GM12865 (cell line): ENCODE results near the gene LHFPL6.

Experiments used
- DNase-seq: peaks from one replicate; pipeline ENCODE4 v3.0.0; 2010; ENCODE audit warnings: low read depth
- H3K4me3 ChIP-seq: 2 replicates; pipeline ENCODE4 v1.5.1; 2011; ENCODE audit warnings: mild to moderate bottlenecking, low read depth, low read length, control low read depth
- TF ChIP-seq, protein P1 (sequence below): IDR thresholded peaks from 2 replicates; pipeline ENCODE4 v1.5.1; 2011; ENCODE audit warnings: low read length, control low read depth, low read depth, inconsistent platforms; ENCODE audit not compliant: insufficient read depth; ENCODE audit errors: missing control alignments

Gene LHFPL6

GRCh38 chr13:39547108-39547507, 55.9 kb downstream of the LHFPL6 start:
- TF ChIP-seq, protein P1, sequence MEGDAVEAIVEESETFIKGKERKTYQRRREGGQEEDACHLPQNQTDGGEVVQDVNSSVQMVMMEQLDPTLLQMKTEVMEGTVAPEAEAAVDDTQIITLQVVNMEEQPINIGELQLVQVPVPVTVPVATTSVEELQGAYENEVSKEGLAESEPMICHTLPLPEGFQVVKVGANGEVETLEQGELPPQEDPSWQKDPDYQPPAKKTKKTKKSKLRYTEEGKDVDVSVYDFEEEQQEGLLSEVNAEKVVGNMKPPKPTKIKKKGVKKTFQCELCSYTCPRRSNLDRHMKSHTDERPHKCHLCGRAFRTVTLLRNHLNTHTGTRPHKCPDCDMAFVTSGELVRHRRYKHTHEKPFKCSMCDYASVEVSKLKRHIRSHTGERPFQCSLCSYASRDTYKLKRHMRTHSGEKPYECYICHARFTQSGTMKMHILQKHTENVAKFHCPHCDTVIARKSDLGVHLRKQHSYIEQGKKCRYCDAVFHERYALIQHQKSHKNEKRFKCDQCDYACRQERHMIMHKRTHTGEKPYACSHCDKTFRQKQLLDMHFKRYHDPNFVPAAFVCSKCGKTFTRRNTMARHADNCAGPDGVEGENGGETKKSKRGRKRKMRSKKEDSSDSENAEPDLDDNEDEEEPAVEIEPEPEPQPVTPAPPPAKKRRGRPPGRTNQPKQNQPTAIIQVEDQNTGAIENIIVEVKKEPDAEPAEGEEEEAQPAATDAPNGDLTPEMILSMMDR: no peak
- no peak for DNase-seq
- H3K4me3 ChIP-seq: no peak overlapping the region

DNA sequence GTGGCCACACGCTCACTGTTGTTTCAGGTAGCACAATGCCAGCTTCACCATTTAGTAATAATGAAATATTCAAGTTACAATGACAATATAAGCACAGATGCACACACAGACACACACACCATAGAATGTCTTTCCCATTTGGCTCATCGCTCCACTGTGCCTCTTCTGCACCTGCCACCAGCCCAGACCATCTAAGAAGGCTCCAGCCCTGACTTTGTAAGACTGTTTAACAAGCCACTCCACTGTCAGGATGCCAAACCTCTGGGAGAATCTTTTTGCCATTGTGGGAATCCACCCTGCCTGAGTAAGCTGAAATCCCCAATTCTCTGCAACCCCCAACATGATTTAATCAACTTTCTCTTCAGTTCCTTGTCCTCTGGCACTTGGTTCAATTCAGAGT, 60.6 kb downstream of the LHFPL6 start:
- TF ChIP-seq, protein P1: no peak
- no peak overlapping the region for H3K4me3 ChIP-seq
- no peak for DNase-seq

- no peak for DNase-seq
Observed at GRCh38 chr13:39540929-39541605, 61.9 kb downstream of the LHFPL6 start.

DNA sequence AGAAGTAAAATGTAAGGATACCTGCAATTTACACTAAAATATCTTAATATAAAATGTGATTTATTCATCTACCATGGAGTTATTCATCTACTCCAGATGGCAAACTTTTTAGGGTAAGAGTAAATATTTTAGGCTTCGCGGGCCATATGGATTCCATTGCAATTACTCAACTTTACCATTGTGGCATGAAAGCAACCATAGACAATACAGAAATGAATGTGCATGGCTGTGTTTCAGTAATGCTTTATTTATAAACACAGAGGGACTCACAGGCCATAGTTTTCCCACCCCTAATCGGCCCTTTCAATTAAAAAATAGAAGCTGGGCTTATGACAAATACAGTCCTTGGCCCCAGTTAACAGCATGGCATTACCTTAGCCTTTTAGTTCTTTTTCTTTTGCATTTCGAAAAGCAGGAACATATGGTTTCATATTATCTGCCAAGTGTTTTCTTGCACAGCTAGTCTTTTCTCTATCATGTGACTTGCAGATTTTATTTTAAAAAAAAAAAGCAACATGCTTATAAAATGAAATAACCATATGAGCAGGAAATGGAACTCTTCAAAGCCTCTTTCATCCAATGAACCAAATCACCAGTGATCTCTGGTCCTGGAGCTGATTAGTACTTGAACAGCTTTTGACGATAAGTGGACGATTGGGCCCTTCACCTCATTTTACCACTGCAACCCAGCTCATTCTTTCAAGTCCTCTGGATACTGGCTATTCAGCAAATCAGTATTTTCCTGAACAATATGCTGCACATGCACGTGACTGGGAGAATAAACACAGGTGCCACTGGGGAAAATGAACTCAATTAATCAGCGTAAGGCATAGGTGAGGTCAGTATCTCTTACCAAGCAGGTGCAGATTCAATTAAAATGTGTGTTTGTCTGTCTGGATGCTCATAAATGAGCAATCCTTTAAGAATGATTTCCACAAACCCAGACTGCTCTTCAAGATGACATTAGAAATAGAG, 63.9 kb downstream of the LHFPL6 start:
- DNase-seq: no peak
- no peak overlapping the region for H3K4me3 ChIP-seq
- TF ChIP-seq, protein P1: no peak

More at GRCh38 chr13:39540929-39541605, 61.9 kb downstream of the LHFPL6 start:
- TF ChIP-seq, protein P1: no peak
- H3K4me3 ChIP-seq: no peak overlapping the region

DNA sequence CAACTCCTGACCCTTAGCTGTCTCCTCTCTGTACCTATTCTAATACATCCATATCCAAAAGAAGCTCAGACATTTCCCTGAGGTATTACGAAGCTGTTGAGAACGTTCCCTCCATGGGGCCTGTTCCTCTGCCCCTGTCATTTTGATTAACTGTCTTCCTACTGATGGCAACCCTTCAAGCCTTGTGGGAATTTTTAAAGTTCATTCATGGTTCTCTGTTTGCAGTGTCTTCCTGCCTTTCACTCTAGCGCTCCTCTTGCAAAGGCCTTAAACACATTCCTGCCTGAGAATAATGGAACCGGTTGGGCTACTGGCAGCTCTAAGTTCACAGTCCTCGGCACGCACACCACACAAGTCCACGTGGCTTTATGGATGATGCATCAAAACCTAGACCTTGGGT, 66.1 kb downstream of the LHFPL6 start:
- TF ChIP-seq, protein P1: no peak
- no peak overlapping the region for H3K4me3 ChIP-seq
- DNase-seq: no peak

DNA sequence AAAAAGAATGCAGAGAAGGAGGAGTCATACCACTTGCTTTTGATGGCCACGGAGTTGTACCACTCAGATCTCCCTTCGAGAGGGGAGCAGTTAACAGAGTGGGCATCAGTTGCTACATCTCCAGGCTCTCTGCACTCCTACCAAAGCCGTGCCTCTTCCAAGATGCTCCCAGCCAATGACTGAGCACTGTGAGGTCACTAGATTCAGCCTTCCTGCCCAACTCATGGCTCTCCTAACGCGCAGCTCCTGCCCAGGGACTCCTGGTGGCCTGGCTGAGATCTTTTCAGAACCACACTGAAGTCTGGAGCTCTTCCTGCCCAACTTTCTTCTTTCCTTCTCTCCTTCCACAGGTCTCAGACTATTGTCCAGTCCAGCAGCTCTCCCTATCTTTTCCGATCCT, 66.7 kb downstream of the LHFPL6 start:
- TF ChIP-seq, protein P1: no peak
- DNase-seq: no peak
- H3K4me3 ChIP-seq: no peak overlapping the region
